Fibroblast of the aortic adventitia (primary cell): ENCODE results near the gene GH2. TPM values are rescaled to one million over a fixed set of nuclear protein-coding genes. Genes with fewer than 3 reads are reported as not detected.
"Not testable (repeated sequence)": the region's sequence is repeated elsewhere in the genome, so short reads cannot be mapped to it uniquely, and the experiment has no call there.

ENCODE experiments used
- DNase-seq: peaks from one replicate; pipeline ENCODE4 v3.0.0-alpha.2; 2010; ENCODE audit warnings: low read depth
- H3K4me3 ChIP-seq: 2 replicates; pipeline ENCODE4 v1.5.1; 2011; ENCODE audit warnings: low read depth, mild to moderate bottlenecking, control low read depth, low read length, moderate library complexity
- total RNA-seq: library from RNA; depleted of rRNA; stranded (reverse); fragments of >200 nt; gene quantifications from 2 replicates; pipeline ENCODE4 v1.2.3, GENCODE V29; 2012; ENCODE audit warnings: low replicate concordance
- TF ChIP-seq, protein P1 (sequence below): IDR thresholded peaks from 2 replicates; pipeline ENCODE4 v1.5.1; 2011; ENCODE audit warnings: mild to moderate bottlenecking, low read length, control low read depth, inconsistent platforms; ENCODE audit not compliant: insufficient read depth

Gene GH2
- total RNA-seq, 1 donor = not detected

GRCh38 chr17:63880706-63881105 lies 1.0 kb downstream of the GH2 start:
- TF ChIP-seq, protein P1, sequence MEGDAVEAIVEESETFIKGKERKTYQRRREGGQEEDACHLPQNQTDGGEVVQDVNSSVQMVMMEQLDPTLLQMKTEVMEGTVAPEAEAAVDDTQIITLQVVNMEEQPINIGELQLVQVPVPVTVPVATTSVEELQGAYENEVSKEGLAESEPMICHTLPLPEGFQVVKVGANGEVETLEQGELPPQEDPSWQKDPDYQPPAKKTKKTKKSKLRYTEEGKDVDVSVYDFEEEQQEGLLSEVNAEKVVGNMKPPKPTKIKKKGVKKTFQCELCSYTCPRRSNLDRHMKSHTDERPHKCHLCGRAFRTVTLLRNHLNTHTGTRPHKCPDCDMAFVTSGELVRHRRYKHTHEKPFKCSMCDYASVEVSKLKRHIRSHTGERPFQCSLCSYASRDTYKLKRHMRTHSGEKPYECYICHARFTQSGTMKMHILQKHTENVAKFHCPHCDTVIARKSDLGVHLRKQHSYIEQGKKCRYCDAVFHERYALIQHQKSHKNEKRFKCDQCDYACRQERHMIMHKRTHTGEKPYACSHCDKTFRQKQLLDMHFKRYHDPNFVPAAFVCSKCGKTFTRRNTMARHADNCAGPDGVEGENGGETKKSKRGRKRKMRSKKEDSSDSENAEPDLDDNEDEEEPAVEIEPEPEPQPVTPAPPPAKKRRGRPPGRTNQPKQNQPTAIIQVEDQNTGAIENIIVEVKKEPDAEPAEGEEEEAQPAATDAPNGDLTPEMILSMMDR = no peak
- DNase-seq = no peak
- H3K4me3 ChIP-seq = no peak overlapping the region

DNA sequence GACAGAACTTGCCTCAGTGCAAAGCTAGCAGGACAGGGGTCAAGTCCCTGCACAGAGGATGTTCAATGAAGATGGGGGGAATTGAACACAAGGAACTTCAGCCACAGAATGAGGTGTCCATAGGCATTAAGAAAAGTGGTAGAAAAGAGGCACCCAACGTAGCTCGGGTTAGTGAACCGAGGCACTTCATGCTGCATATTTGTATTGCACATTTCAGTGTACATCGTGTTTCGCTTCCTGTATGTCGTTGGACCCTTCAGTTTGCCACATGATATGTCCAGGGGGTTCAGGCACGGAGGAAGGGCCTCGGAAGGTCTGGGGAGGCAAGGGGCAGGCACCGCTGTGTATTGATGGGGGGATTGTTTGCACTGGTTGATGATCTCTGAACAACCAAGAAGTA lies 3.3 kb downstream of the GH2 start:
- DNase-seq, H3K4me3 ChIP-seq: not testable (repeated sequence)

DNA sequence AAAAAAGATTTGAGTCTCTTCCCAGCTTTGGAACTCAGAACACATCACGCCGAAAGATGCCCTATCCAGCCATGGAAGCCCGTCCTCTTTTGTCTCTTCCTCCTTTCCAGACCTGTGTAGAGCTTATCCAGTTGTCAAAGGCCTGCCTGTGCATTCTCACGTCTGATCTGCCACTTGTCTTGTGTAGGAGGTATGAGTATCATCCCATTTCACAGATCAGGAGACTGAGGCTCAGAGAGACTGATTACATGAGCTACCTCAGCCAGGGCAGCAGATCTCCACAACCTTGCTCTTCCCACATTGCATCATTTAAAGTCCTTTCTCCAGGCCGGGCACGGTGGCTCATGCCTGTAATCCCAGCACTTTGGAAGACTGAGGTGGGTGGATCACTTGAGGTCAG lies 7.1 kb downstream of the GH2 start:
- H3K4me3 ChIP-seq, DNase-seq: not testable (repeated sequence)

DNA sequence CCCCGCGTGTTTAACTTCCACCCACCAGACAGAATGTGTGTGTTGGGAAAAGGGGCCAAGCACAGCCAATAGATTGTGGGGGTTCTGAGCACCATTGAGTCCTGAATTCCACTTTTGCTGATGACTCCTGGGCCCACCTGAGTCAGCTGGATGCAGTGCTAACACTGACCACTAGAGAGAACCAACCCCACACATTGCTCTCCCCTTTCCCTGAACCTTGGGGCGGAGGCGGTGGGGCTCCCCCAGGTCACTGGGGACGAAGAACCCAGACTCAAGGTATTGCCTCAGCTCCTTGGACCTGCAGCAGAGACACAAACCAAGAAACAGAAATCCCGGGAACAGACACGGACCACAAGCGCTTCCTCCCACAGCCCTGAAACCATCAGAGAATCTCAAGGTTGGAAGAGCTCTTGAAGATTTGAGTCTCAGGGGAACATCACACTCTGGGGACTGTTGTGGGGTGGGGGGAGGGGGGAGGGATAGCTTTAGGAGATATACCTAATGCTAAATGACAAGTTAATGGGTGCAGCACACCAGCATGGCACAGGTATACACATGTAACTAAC lies 7.6 kb downstream of the GH2 start:
- DNase-seq, H3K4me3 ChIP-seq: not testable (repeated sequence)

DNA sequence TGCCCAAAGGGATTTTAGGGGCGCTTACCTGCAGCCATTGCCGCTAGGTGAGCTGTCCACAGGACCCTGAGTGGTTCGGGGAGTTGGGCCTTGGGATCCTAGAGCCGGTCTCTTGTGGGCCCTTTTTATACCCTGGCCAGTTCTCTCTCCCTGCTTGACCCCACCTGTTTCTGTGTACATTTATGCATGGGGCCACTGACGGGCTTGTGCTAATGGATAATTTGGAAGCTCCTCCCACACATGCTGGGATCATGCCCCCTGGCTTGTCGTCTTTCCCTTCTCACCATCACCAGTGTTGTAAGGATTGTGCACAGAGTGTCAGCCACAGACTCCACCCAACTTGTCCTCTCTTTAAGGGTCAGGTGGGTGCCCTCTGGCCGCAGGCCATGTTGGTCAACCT lies 8.2 kb downstream of the GH2 start, which contains the start of gene CSH2:
Gene CSH2, minus strand, starts transcription at position 101 of the 400 bp plus-strand sequence. Its CDS starts 63 bp downstream, at position 38.
- not testable (repeated sequence) for H3K4me3 ChIP-seq, DNase-seq

DNA sequence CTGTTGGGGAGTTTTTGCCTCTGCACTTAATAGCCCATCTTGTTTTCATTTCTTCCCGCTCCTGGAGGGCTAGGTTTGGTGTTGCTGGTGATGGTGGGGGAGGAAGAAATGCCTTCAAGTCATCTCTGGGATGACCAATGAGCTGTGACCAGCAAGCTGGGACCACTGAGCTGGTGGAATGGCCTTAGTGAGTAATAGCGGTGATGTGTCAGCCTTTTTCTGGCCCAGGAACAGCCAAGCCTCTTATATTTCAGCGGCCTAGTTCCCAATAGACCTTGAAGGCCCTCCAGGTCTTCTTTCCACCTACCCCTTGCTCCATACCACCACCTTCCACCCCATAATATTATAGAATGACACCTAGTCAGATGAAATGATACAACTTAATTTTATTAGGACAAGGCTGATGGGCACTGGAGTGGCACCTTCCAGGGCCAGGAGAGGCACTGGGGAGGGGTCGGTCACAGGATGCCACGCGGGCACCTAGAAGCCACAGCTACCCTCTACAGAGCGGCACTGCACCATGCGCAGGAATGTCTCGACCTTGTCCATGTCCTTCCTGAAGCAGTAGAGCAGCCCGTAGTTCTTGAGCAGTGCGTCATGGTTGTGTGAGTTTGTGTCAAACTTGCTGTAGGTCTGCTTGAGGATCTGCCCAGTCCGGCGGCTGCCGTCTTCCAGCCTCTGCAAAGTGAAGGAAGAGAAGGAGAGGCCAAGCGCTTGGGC lies 9.9 kb downstream of the GH2 start:
- not testable (repeated sequence) for DNase-seq, H3K4me3 ChIP-seq

- not testable (repeated sequence) for H3K4me3 ChIP-seq
- peak; percentile 65 for DNase-seq
These were observed 11.5 kb downstream of the GH2 start for GRCh38 chr17:63870292-63870665.

GRCh38 chr17:63869491-63870291 lies 12.1 kb downstream of the GH2 start:
- not testable (repeated sequence) for H3K4me3 ChIP-seq
- peak; percentile 31 for DNase-seq
- TF ChIP-seq, protein P1 = peak; percentile 6

GRCh38 chr17:63866625-63867024 lies 15.1 kb downstream of the GH2 start:
- DNase-seq, H3K4me3 ChIP-seq: not testable (repeated sequence)
- TF ChIP-seq, protein P1 = peak; percentile 28

DNA sequence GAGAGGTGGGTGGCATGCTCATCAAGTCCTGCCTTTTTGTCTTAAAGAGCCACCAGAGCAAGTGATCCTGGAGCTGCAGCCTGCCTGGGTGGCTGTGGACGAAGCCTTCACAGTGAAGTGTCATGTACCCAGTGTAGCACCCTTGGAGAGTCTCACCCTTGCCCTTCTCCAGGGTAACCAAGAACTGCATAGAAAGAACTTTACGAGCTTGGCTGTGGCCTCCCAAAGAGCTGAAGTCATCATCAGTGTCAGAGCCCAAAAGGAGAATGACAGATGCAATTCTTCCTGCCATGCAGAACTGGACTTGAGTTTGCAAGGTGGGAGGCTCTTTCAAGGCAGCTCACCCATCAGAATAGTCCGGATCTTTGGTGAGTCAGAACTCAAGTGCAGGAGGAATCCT lies 22.5 kb downstream of the GH2 start:
- no peak for DNase-seq
- H3K4me3 ChIP-seq = no peak overlapping the region
- TF ChIP-seq, protein P1 = no peak

- not testable (repeated sequence) for H3K4me3 ChIP-seq
These were observed 25.3 kb downstream of the GH2 start for GRCh38 chr17:63856425-63856824.

More at GRCh38 chr17:63856425-63856824, 25.3 kb downstream of the GH2 start:
- not testable (repeated sequence) for DNase-seq
